ENCODE measurements around the gene RTEL1. TPM values are rescaled to one million over a fixed set of nuclear protein-coding genes. Genes with fewer than 3 reads are reported as not detected.
"Not testable (repeated sequence)": the region's sequence is repeated elsewhere in the genome, so short reads cannot be mapped to it uniquely, and the experiment has no call there.

The RTEL1 gene
- total and polyA plus RNA-seq, 9 donors, result 6.2 to 44.2 (median 21.3) TPM

GRCh38 chr20:63612276-63612931, 45.7 kb upstream of the RTEL1 start:
- no peak for DNase-seq

GRCh38 chr20:63613863-63614594, 44.1 kb upstream of the RTEL1 start:
- H3K4me3 ChIP-seq; intact Hi-C loops (cut with DNase I); H3K36me3 ChIP-seq; H3K27me3 ChIP-seq; H3K4me1 ChIP-seq (ENCODE audit: insufficient read depth); DNase-seq; H3K27ac ChIP-seq; H3K9me3 ChIP-seq: not testable (repeated sequence)
- WGBS, 3 donors, result 65 to 74% (median 73%) methylated on average over 17 to 18 of the region's 18 CpGs

More at GRCh38 chr20:63612276-63612931, 45.7 kb upstream of the RTEL1 start:
- Histone ChIP-seq H3K4me3 (no peak overlapping the region), H3K27ac (no peak overlapping the region), H3K27me3 (no peaks in the 10 kb centered on the region), H3K36me3 (no peaks in the 10 kb centered on the region), H3K9me3 (no peaks in the 10 kb centered on the region), H3K4me1 (ENCODE audit: insufficient read depth) (no peaks in the 10 kb centered on the region)
- WGBS, 3 donors, result 79 to 86% (median 81%) methylated on average over 20 of the region's 20 CpGs
- intact Hi-C loops (cut with DNase I), result no loop called here
- no peak for TF ChIP-seq CTCF (IDR thresholded peaks at IDR 0.05)
- no peak for TF ChIP-seq EP300 (IDR thresholded peaks at IDR 0.05)

GRCh38 chr20:63617092-63617875, 40.8 kb upstream of the RTEL1 start:
- Histone ChIP-seq H3K36me3 (no peaks in the 10 kb centered on the region), H3K4me1 (ENCODE audit: insufficient read depth) (no peaks in the 10 kb centered on the region), H3K9me3 (no peaks in the 10 kb centered on the region), H3K4me3 (no peak overlapping the region), H3K27ac (no peak overlapping the region), H3K27me3 (no peaks in the 10 kb centered on the region)
- intact Hi-C loops (cut with DNase I), result loop anchor here in 1 of 4 donors (5.0 kb wide), 1 partner anchor 340 kb away; no protein-coding TSS in a partner anchor
- no peak for DNase-seq
- TF ChIP-seq CTCF (IDR thresholded peaks at IDR 0.05), result no peak
- TF ChIP-seq POLR2A (IDR thresholded peaks at IDR 0.05), result no peak
- TF ChIP-seq EP300 (IDR thresholded peaks at IDR 0.05), result no peak
- 85 to 94% (median 91%) methylated on average over 38 to 41 of the region's 41 CpGs for WGBS, 3 donors

- Histone ChIP-seq H3K4me3 (no peak overlapping the region), H3K9me3 (no peaks in the 10 kb centered on the region), H3K27me3 (no peaks in the 10 kb centered on the region), H3K27ac (no peak overlapping the region), H3K36me3 (no peaks in the 10 kb centered on the region), H3K4me1 (ENCODE audit: insufficient read depth) (no peaks in the 10 kb centered on the region)
- DNase-seq, result no peak
- 82 to 95% (median 94%) methylated on average over 8 of the region's 8 CpGs for WGBS, 3 donors
- TF ChIP-seq EP300 (IDR thresholded peaks at IDR 0.05) (no peak), POLR2A (IDR thresholded peaks at IDR 0.05) (no peak), CTCF (IDR thresholded peaks at IDR 0.05) (no peak)
- intact Hi-C loops (cut with DNase I), result loop anchor here in 1 of 4 donors (5.0 kb wide), 1 partner anchor 341 kb away; no protein-coding TSS in a partner anchor
Measured at GRCh38 chr20:63617876-63618265, 40.2 kb upstream of the RTEL1 start.
